ENCODE measurements around the gene FOXL2NB.

DNA sequence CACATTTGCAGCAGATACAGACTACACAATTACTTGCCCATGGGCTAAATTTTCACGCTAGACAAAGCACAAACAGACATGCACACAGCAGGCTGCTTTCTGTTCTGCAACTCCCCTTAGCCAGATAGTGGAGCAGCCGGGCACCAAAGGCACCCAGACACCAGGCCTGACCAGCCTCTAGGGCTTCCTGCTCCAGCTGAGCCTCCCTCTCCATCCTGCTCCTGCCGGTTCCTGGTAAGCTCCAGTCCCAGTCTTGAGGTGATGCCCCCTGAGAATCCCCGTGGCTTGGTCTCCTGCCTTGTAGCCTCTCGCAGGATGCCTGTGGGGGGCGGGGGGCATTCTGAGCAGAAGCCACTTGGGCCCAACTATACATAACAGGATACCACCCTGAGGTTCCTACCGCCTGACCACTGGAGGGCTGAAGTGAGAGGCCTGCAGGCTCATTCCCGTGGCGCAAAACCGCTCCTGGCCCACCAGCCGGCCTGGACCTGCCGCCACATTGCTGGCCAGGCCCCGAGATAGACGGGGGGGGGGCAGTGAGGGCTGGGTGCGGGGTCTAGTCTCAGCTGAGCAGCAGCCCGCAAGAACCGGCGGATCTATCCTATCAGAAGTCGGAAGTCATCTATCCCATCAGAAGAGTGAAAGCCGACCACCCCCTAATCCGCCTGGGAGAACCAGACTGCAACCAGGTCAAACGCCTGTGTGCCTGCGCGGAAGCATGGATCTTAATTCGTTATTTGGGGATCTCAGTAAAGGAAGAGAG is 4.0 kb upstream of the FOXL2NB start:
- TF ChIP-seq EP300 (IDR thresholded peaks at IDR 0.05), result no peak
- TF ChIP-seq, protein P1, sequence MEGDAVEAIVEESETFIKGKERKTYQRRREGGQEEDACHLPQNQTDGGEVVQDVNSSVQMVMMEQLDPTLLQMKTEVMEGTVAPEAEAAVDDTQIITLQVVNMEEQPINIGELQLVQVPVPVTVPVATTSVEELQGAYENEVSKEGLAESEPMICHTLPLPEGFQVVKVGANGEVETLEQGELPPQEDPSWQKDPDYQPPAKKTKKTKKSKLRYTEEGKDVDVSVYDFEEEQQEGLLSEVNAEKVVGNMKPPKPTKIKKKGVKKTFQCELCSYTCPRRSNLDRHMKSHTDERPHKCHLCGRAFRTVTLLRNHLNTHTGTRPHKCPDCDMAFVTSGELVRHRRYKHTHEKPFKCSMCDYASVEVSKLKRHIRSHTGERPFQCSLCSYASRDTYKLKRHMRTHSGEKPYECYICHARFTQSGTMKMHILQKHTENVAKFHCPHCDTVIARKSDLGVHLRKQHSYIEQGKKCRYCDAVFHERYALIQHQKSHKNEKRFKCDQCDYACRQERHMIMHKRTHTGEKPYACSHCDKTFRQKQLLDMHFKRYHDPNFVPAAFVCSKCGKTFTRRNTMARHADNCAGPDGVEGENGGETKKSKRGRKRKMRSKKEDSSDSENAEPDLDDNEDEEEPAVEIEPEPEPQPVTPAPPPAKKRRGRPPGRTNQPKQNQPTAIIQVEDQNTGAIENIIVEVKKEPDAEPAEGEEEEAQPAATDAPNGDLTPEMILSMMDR (IDR thresholded peaks at IDR 0.05), result no peak
- TF ChIP-seq POLR2A (IDR thresholded peaks at IDR 0.05), result no peak

Data from ovary (tissue), 3 donors.